H1 (cell line): ENCODE measurements around the gene ADAMTS17. TPM values are rescaled to one million over a fixed set of nuclear protein-coding genes. Genes with fewer than 3 reads are reported as not detected.

Experiments
- HDAC6 ChIP-seq: IDR thresholded peaks from one replicate; pipeline ENCODE4 v1.7.1; 2012; ENCODE audit warnings: low read depth, mild to moderate bottlenecking, inconsistent platforms, low read length, moderate library complexity
- KDM5A ChIP-seq: fragments of 200-600 bp; IDR thresholded peaks from 2 replicates; pipeline ENCODE4 v1.7.1; 2012; ENCODE audit warnings: mild to moderate bottlenecking, low read length, inconsistent platforms, mixed read lengths
- SUZ12 ChIP-seq: fragments of 200-600 bp; sonication (generic); IDR thresholded peaks from 2 replicates; pipeline ENCODE4 v1.6.1; 2012; ENCODE audit warnings: mild to moderate bottlenecking, inconsistent platforms, low read length, moderate library complexity, mixed read lengths
- TEAD4 ChIP-seq: IDR thresholded peaks from 2 replicates; pipeline ENCODE4 v1.6.1; 2012; ENCODE audit warnings: low read depth, low read length, inconsistent platforms, mixed read lengths
- polyA plus RNA-seq, 7 experiments: library from polyadenylated mRNA; depleted of rRNA in 3 of 7; stranded (reverse) in 5 of 7; unstranded in 2 of 7; fragments of >200 nt in 5 of 7; fragments of 200-250 nt in 2 of 7; gene quantifications; 1 replicate in 5 of 7; 2 replicates in 1 of 7; 4 replicates in 1 of 7; pipeline versions ENCODE4 v1.2.1 to v1.2.3, GENCODE V29; 2011 to 2013; ENCODE audit warnings: missing spikeins in 2 of 7, mixed read lengths in 2 of 7
- total RNA-seq: library from RNA; stranded (reverse); fragmentation: NEBNext Ultra II Directional; extraction: Animal tissue kit (Norgen Biotek cat#: 25700); gene quantifications from 2 replicates; pipeline ENCODE4 v1.2.1, GENCODE V29; 2021

Gene ADAMTS17
- total and polyA plus RNA-seq, 2 of the 8 experiments (the other 6 are each of a cell fraction or from before 2014, with no cell fraction given): 0.51 to 1.7 TPM

GRCh38 chr15:100042558-100042957 is 299.2 kb downstream of the ADAMTS17 start (continued):
- no peak for TF ChIP-seq HDAC6
- TF ChIP-seq TEAD4: no peak
- no peak for TF ChIP-seq KDM5A
- TF ChIP-seq SUZ12: no peak
